AG09309 (cell line): ENCODE results near the gene GIMAP5.

ENCODE experiments used
- DNase-seq: peaks from one replicate; pipeline ENCODE4 v3.0.0-alpha.2; 2010; ENCODE audit warnings: low read depth
- H3K4me3 ChIP-seq: 2 replicates; pipeline ENCODE4 v1.5.1; 2011; ENCODE audit warnings: mild to moderate bottlenecking, low read depth, low read length, moderate library complexity; ENCODE audit not compliant: control insufficient read depth
- CTCF ChIP-seq: IDR thresholded peaks from 2 replicates; pipeline ENCODE4 v1.5.1; 2011; ENCODE audit warnings: mild to moderate bottlenecking, low read depth, low read length, inconsistent platforms; ENCODE audit not compliant: insufficient read depth, control insufficient read depth; ENCODE audit errors: missing control alignments

GIMAP5 gene

GRCh38 chr7:150778014-150778737 is 41.0 kb downstream of the GIMAP5 start:
- DNase-seq = no peak
- TF ChIP-seq CTCF = no peak
- H3K4me3 ChIP-seq = no peak overlapping the region

- TF ChIP-seq CTCF = peak; percentile 88
- no peak overlapping the region for H3K4me3 ChIP-seq
- DNase-seq = peak; percentile 20
Observed at GRCh38 chr7:150778738-150779301, 41.6 kb downstream of the GIMAP5 start.

- DNase-seq = no peak
- no peak overlapping the region for H3K4me3 ChIP-seq
- no peak for TF ChIP-seq CTCF
Observed at GRCh38 chr7:150780292-150780691, 43.1 kb downstream of the GIMAP5 start.

- H3K4me3 ChIP-seq = no peak overlapping the region
- no peak for DNase-seq
- TF ChIP-seq CTCF = no peak
Observed at GRCh38 chr7:150781103-150781502, 43.9 kb downstream of the GIMAP5 start.

GRCh38 chr7:150781961-150782360 is 44.7 kb downstream of the GIMAP5 start:
- DNase-seq = no peak
- no peak for TF ChIP-seq CTCF
- no peak overlapping the region for H3K4me3 ChIP-seq

- DNase-seq = no peak
- TF ChIP-seq CTCF = no peak
- no peak overlapping the region for H3K4me3 ChIP-seq
Observed at GRCh38 chr7:150784120-150784736, 47.0 kb downstream of the GIMAP5 start.

GRCh38 chr7:150784954-150785353 is 47.7 kb downstream of the GIMAP5 start:
- TF ChIP-seq CTCF = no peak
- H3K4me3 ChIP-seq = no peak overlapping the region
- no peak for DNase-seq
